IgD-negative memory B cell (primary cell): ENCODE measurements around the gene CDCA7L. TPM values are rescaled to one million over a fixed set of nuclear protein-coding genes. Genes with fewer than 3 reads are reported as not detected.
A peak's percentile ranks its signal among the peaks of the same experiment; 100 is the strongest.
"Not testable (repeated sequence)": the region's sequence is repeated elsewhere in the genome, so short reads cannot be mapped to it uniquely, and the experiment has no call there.

Source experiments
- H3K27ac Mint-ChIP-seq, 3 donors: one replicate each; pipeline ENCODE4 v1.8.0; 2020 to 2022; ENCODE audit warnings: mild to moderate bottlenecking in 3 of 3, mixed read lengths in 3 of 3, moderate library complexity in 1 of 3
- H3K27me3 Mint-ChIP-seq: one replicate; pipeline ENCODE4 v1.8.0; 2021; ENCODE audit warnings: mixed read lengths
- H3K36me3 Mint-ChIP-seq: one replicate; pipeline ENCODE4 v1.8.0; 2020; ENCODE audit warnings: mild to moderate bottlenecking, mixed read lengths
- H3K4me1 Mint-ChIP-seq, 3 donors: one replicate each; pipeline ENCODE4 v1.8.0; 2020 to 2022; ENCODE audit warnings: mixed read lengths in 3 of 3, mild to moderate bottlenecking in 1 of 3
- H3K4me3 Mint-ChIP-seq, 4 donors: one replicate each; pipeline ENCODE4 v1.8.0; 2020 to 2022; ENCODE audit warnings: mild to moderate bottlenecking in 4 of 4, mixed read lengths in 4 of 4, moderate library complexity in 3 of 4
- H3K9me3 Mint-ChIP-seq, 3 donors: one replicate each; pipeline ENCODE4 v1.8.0; 2020 to 2021; ENCODE audit warnings: mixed read lengths in 3 of 3, mild to moderate bottlenecking in 1 of 3
- polyA plus RNA-seq: library from polyadenylated mRNA; unstranded; fragments of 300-500 nt; fragmentation: Illumina TruSeq; gene quantifications from one replicate; pipeline ENCODE4 v1.2.3, GENCODE V29; 2021

CDCA7L gene
- polyA plus RNA-seq, 1 donor from 2014 or later, result 128 TPM

DNA sequence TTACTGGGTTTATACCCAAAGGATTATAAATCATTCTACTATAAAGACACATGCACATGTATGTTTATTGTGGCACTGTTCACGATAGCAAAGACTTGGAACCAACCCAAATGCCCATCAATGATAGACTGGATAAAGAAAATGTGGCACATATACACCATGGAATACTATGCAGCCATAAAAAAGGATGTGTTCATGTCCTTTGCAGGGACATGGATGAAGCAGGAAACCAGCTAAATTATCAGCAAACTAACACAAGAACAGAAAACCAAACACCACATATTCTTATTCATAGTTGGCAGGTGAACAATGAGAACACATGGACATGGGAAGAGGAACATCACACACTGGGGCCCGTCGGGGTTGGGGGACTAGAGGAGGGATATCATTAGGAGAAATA, 12.4 kb downstream of the CDCA7L start:
- Mint-ChIP-seq H3K4me3 (peak overlapping the region in 1 of 4 donors; percentile 54), H3K4me1 (peaks cover 51 to 63% (median 55%) of the 10 kb centered on the region in 3 donors), H3K36me3 (peaks cover 43% of the 10 kb centered on the region)
- H3K27me3 Mint-ChIP-seq, H3K9me3 Mint-ChIP-seq, H3K27ac Mint-ChIP-seq: not testable (repeated sequence)

DNA sequence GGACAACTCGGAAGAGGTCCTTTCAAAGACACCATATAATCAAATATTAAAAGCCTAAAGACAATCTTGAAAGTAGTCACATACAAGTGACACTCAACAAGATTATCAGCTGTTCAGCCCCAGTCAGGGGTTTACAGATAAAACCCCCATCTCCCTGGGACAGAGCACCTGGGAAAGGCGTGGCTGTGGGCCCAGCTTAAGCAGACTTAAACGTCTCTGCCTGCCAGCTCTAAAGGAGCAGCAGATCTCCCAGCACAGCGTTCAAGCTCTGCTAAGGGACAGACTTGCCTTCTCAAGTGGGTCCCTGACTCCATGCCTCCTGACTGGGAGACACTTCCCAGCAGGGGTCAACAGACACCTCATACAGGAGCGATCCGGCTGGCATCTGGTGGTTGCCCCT, 18.0 kb downstream of the CDCA7L start:
- peaks cover 33 to 47% (median 42%) of the 10 kb centered on the region in 3 donors for H3K4me1 Mint-ChIP-seq
- H3K9me3 Mint-ChIP-seq, result peaks cover 0 to 5% (median 2%) of the 10 kb centered on the region in 3 donors

DNA sequence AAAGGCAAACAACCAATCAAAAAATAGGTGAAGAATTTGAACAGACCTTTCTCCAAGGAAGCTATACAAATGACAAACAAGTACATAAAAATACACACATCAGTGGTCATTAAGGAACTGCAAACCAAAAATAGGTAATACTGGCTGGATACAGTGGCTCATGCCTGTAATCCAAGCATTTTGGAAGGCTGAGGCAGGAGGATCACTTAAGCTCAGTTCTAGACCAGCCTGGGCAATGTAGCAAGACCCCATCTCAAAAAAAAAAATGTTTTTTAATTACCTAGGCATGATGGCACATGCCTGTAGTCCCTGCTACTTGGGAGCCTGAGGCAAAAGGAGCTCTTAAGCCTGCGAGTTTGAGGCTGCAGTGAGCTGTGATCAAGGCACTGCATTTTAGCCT, 19.3 kb downstream of the CDCA7L start:
- H3K4me3 Mint-ChIP-seq, result no peak overlapping the region
- peak overlapping the region in 1 of 3 donors; percentile 41 for H3K27ac Mint-ChIP-seq
- peaks cover 26% of the 10 kb centered on the region for H3K36me3 Mint-ChIP-seq
- peaks cover 0 to 5% (median 2%) of the 10 kb centered on the region in 3 donors for H3K9me3 Mint-ChIP-seq
- H3K4me1 Mint-ChIP-seq, result peaks cover 31 to 50% (median 41%) of the 10 kb centered on the region in 3 donors
- H3K27me3 Mint-ChIP-seq, result no peaks in the 10 kb centered on the region

More for the DNA sequence above, 18.0 kb downstream of the CDCA7L start:
- H3K27me3 Mint-ChIP-seq, result no peaks in the 10 kb centered on the region
- H3K36me3 Mint-ChIP-seq, result peaks cover 27% of the 10 kb centered on the region
- no peak overlapping the region for H3K27ac Mint-ChIP-seq
- no peak overlapping the region for H3K4me3 Mint-ChIP-seq

DNA sequence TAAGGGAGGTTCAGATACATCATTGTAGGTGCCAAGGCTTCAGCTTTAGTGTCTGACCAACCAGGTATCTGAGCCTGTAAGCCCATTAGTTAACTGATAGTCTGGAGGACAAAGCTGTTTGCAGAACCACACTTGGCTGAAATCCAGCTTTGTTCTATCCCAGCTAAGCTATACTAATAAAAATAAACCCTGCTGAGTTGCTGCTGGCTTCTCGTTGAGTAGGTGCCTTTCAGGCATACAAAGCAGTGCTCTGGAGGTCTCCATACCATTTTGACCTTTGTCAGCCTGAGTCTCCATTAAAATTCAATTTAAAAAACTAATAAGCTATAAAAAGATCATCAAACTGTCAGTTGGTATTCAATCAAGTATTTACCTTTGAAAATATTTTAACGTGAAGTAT, 22.0 kb downstream of the CDCA7L start:
- H3K9me3 Mint-ChIP-seq, result peaks cover 0 to 2% (median 2%) of the 10 kb centered on the region in 3 donors
- H3K27me3 Mint-ChIP-seq, result no peaks in the 10 kb centered on the region
- H3K4me3 Mint-ChIP-seq, result no peak overlapping the region
- H3K4me1 Mint-ChIP-seq, result peaks cover 30 to 50% (median 44%) of the 10 kb centered on the region in 3 donors
- no peak overlapping the region for H3K27ac Mint-ChIP-seq
- peaks cover 14% of the 10 kb centered on the region for H3K36me3 Mint-ChIP-seq

DNA sequence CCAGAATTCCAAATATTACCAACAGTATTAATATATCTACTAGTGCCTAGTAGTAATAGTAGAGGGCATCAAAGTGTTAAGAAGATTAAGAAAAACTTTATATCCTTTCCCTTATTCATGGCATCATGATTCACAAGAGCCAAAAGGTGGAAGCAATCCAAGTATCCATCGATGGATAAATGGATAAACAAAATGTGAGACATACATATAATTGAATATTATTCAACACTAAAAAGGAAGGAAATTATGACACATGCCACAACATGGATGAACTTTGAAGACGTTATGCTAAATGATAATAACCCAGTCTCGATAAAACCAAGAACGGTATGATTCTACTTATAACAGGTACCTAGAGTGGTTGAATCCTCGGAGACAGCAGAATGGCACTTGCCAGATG, 23.1 kb downstream of the CDCA7L start:
- no peak overlapping the region for H3K4me3 Mint-ChIP-seq
- H3K27ac Mint-ChIP-seq, result no peak overlapping the region
- H3K27me3 Mint-ChIP-seq, result no peaks in the 10 kb centered on the region
- peaks cover 12% of the 10 kb centered on the region for H3K36me3 Mint-ChIP-seq
- H3K9me3 Mint-ChIP-seq, result no peaks in the 10 kb centered on the region
- H3K4me1 Mint-ChIP-seq, result peaks cover 31 to 52% (median 46%) of the 10 kb centered on the region in 3 donors

DNA sequence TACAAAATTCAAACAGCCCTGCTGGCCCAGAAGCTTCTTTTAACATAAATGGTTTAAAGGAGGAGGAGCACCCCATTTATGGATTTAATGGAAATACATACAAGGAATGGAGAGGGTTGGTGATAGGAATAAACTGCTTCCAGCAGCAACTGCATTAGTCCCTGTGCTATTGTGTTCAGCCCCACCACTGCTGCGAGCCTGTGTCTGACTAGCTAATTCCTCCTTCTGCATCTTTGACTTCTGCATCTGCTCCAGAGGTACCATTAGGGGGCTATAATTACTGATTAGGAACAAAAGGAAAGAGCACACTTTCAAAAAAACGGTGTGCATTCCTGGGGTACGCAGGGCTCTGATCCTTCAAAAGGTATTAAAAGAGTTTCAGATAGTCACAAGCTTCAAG, 24.8 kb downstream of the CDCA7L start:
- H3K4me1 Mint-ChIP-seq, result peaks cover 29 to 51% (median 43%) of the 10 kb centered on the region in 3 donors
- no peak overlapping the region for H3K27ac Mint-ChIP-seq
- no peak overlapping the region for H3K4me3 Mint-ChIP-seq

DNA sequence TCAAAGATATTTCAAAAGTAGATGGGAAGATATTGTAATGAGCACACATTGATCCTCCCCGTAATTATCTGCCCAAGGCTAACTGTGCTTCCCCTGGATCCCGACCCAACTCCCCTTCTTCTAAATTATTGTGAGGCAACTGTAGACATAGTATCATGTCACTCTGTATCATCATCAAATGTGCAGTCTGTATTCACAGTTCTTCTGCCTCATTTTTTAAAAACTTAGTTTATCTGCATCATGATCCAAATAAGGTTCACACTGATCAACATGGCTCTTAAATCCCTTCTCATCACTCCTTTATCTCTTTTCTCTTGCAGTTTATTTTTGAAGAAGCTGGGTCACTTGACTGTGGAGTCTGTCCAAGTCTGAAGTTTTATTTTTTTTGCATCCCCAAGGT, 27.5 kb downstream of the CDCA7L start:
- no peak overlapping the region for H3K4me3 Mint-ChIP-seq
- peaks cover 11% of the 10 kb centered on the region for H3K36me3 Mint-ChIP-seq
- no peaks in the 10 kb centered on the region for H3K9me3 Mint-ChIP-seq
- no peaks in the 10 kb centered on the region for H3K27me3 Mint-ChIP-seq
- peaks cover 39 to 58% (median 51%) of the 10 kb centered on the region in 3 donors for H3K4me1 Mint-ChIP-seq
- H3K27ac Mint-ChIP-seq, result no peak overlapping the region

More for the DNA sequence above, 24.8 kb downstream of the CDCA7L start:
- no peaks in the 10 kb centered on the region for H3K27me3 Mint-ChIP-seq
- H3K36me3 Mint-ChIP-seq, result peaks cover 11% of the 10 kb centered on the region
- no peaks in the 10 kb centered on the region for H3K9me3 Mint-ChIP-seq

DNA sequence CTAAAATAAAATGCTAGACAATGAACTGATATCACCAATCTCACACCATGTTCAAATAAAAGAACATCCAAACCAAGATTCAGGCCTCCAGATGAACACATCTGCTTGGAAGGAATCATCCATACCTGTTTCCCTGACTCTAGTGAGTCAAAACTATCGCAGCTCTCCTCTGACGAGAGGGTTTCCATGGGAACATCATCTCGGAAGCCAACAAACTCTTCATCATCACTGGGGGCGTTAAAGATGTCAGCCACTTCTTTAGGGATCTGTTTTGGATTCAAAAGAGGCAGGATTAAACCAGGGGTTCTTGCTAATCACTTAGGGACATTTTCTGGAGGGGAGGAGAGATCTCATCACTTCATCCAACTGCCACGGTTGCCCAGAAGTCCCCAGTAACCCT, 29.1 kb downstream of the CDCA7L start:
- Mint-ChIP-seq H3K27ac (peak overlapping the region in 1 of 3 donors; percentile 83), H3K4me1 (peaks cover 38 to 49% (median 49%) of the 10 kb centered on the region in 3 donors), H3K36me3 (peaks cover 6% of the 10 kb centered on the region)

DNA sequence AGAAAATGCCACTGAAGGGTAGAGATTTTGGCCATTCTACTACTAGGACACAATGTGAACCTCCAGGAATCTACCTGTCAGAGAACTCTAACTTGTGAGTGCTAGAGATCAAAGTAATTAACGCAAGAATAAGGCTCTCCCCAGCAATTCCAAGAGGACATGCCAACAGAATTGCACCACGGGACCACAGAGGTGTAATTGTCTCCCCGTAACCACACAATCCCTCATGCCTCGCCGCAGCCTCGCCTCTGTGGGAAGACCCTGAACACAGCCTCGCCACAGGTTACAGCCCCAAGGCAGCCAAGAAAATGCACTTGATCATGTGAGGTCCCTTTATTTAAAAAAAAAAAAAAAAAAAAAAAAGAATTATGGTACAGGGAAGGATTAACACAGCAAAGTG, 29.5 kb downstream of the CDCA7L start:
- Mint-ChIP-seq H3K27me3 (no peaks in the 10 kb centered on the region), H3K27ac (no peak overlapping the region), H3K4me3 (no peak overlapping the region), H3K4me1 (peaks cover 34 to 46% (median 45%) of the 10 kb centered on the region in 3 donors), H3K9me3 (no peaks in the 10 kb centered on the region), H3K36me3 (peaks cover 7% of the 10 kb centered on the region)

More for the DNA sequence above, 29.1 kb downstream of the CDCA7L start:
- H3K27me3 Mint-ChIP-seq, result no peaks in the 10 kb centered on the region
- H3K9me3 Mint-ChIP-seq, result no peaks in the 10 kb centered on the region
- H3K4me3 Mint-ChIP-seq, result no peak overlapping the region

DNA sequence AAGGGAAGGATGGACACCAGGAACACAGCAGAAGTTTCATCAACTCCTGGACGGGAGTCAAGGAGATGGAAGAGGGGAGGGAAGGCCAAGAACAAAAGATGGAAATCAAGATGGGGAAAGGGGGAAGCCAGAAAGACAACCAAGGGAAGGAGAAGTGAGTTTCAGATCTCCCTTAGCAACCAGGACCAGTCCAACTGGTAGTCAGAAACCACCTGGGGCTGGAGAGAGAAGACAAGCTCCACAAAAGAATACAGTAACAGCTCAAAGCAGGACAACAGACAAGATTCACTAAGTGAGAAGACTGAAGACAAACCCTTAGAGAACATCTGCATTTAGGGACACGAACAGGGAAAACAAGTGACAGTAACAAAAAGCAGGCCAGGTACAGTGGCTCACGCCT, 30.6 kb downstream of the CDCA7L start:
- peaks cover 32 to 41% (median 36%) of the 10 kb centered on the region in 3 donors for H3K4me1 Mint-ChIP-seq

DNA sequence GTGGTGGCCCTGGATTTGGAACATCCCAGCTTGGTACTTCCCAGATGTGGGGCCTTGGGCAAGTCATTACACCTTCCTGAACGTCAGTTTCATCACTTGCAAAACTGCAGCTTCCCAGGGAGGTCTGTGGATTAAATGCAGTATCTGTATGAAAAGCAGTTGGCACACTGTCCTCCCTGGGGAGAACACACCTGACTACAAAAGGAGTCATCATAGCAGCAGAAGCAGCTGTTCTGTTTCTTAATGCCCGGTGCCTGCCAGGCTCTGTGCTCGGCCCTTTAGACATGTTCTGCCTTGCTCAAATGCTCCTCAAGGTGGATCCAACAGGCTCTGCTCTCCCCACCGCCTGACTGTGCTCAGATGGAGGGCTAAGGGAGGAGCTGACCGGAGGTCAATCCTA, 31.0 kb downstream of the CDCA7L start:
- Mint-ChIP-seq H3K36me3 (peaks cover 7% of the 10 kb centered on the region), H3K4me1 (peaks cover 28 to 39% (median 33%) of the 10 kb centered on the region in 3 donors), H3K27me3 (no peaks in the 10 kb centered on the region), H3K4me3 (peak overlapping the region in 2 of 4 donors; percentile 24 to 46), H3K9me3 (no peaks in the 10 kb centered on the region), H3K27ac (peak overlapping the region in 2 of 3 donors; percentile 55 to 82)

More for the DNA sequence above, 30.6 kb downstream of the CDCA7L start:
- H3K27ac Mint-ChIP-seq, result peak overlapping the region in 2 of 3 donors; percentile 55 to 82
- no peaks in the 10 kb centered on the region for H3K9me3 Mint-ChIP-seq
- peaks cover 7% of the 10 kb centered on the region for H3K36me3 Mint-ChIP-seq
- H3K27me3 Mint-ChIP-seq, result no peaks in the 10 kb centered on the region
- peak overlapping the region in 2 of 4 donors; percentile 24 to 46 for H3K4me3 Mint-ChIP-seq

DNA sequence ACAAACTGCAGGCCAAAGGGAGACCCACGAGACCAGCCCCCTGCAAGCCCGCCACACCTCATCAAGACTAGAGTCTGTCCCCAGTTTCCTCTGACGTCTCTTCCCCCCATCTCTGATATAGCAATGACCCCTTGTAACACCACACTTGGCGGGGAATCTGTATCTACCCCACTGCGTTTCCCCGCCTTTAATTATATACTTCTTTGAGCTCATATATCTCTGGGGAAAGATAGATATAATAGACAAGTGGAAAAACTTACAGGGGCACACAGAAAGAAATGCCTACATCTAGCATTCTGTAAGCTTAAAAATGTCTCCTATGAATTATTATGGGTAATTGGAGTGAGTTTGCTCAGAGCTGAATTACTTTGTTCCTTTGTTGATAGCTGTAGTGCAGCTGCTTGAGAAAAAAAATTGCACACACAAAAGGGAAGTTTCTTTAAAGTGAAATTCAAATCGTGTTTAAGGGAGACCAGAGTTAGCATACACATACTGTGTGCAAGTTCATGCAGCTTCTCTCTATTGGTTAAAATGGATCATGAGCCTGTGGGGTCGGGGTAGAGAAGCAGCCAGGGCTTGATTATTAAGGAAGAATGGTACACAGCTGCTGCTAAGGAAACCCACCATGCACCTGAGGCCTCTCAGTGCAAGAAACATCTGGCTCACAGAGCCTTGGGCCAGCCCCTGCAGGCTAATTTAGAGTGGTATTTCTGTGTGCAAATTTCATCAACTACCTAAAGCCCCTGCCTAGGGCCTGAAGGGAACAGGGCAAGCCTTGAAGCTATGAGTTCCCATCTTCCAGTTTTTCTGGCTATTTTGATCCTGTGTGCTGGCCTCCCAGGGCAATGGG, 32.5 kb downstream of the CDCA7L start:
- no peaks in the 10 kb centered on the region for H3K9me3 Mint-ChIP-seq

DNA sequence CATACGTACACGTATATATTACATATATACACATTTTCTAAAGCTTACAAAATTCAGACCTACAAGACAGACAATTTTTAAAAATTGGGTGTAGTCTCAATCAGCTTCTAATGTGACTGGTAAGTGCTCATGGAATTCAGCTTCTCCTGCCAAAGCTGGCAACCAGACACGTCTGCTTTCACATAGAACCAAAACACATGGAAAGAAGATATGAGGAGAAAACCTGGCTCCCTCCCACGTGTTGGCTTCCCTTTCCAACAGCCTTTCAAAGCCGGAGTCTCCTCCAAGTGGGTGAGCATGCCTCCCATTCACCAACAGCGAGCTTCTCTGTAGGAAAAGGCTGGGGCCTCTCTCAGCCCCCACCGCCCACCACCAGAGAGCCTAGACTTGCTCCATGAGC, 33.4 kb downstream of the CDCA7L start:
- no peak overlapping the region for H3K4me3 Mint-ChIP-seq
- peaks cover 9% of the 10 kb centered on the region for H3K36me3 Mint-ChIP-seq
- no peaks in the 10 kb centered on the region for H3K9me3 Mint-ChIP-seq
- peaks cover 20 to 27% (median 27%) of the 10 kb centered on the region in 3 donors for H3K4me1 Mint-ChIP-seq
- H3K27ac Mint-ChIP-seq, result peak overlapping the region in 1 of 3 donors; percentile 75
- H3K27me3 Mint-ChIP-seq, result no peaks in the 10 kb centered on the region

More for the DNA sequence above, 32.5 kb downstream of the CDCA7L start:
- Mint-ChIP-seq H3K27me3 (no peaks in the 10 kb centered on the region), H3K4me1 (peaks cover 20 to 29% (median 28%) of the 10 kb centered on the region in 3 donors), H3K27ac (peak overlapping the region; percentile 37 to 75 (median 53)), H3K4me3 (peak overlapping the region in 2 of 4 donors; percentile 61 to 72), H3K36me3 (peaks cover 6% of the 10 kb centered on the region)

DNA sequence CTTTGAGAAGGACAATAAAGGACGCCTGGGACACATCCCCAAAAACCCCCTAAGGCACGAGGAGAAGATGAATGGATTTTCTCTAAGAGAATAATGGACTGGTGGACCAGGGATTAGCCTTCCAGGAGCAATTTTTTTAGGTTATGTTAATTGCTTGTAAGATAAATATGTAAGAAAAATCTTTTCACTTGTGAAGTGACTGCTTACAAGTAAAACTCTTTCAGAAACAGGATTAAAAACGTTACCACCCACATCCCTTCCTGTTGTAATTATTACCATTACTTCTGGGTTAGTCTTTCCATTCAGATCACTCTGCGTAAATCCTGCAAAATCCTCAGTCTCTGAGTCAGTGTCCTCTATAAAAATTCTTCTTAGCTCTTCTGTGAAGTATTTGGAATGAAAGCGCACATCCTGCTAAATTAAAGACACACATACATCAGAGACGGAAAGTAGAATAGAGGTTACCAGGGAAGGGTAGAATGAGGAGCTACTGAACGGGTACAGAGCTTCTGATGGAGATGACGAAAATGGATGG, 34.3 kb downstream of the CDCA7L start:
- Mint-ChIP-seq H3K4me3 (no peak overlapping the region), H3K27ac (peak overlapping the region in 1 of 3 donors; percentile 0), H3K4me1 (peaks cover 20 to 25% (median 21%) of the 10 kb centered on the region in 3 donors), H3K9me3 (no peaks in the 10 kb centered on the region), H3K27me3 (no peaks in the 10 kb centered on the region), H3K36me3 (peaks cover 9% of the 10 kb centered on the region)

DNA sequence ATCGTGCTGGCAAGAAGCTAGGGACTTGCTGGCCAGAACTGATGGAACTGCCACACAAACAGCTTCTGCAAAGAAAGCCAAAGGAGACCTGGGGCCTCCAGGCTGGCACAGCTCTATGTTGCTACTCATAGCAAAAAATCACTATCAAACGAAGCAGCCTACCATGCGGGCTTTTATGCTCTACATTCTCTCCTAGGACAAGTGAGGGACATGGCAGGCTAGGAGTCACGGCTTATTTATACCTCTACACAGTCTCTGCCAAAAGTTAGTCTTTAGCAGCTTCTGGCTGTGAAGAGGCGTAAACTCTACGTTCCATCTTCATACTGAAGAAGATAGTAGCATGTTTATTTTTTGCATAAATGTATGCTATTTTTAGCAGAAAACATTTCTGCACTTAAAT, 35.4 kb downstream of the CDCA7L start:
- peaks cover 9% of the 10 kb centered on the region for H3K36me3 Mint-ChIP-seq
- H3K27ac Mint-ChIP-seq, result no peak overlapping the region
- H3K4me3 Mint-ChIP-seq, result no peak overlapping the region
- H3K27me3 Mint-ChIP-seq, result no peaks in the 10 kb centered on the region
- H3K4me1 Mint-ChIP-seq, result peaks cover 16 to 24% (median 21%) of the 10 kb centered on the region in 3 donors
- no peaks in the 10 kb centered on the region for H3K9me3 Mint-ChIP-seq
